NAMALWA (cell line): ENCODE data around the gene HNRNPR.
"Not testable (repeated sequence)": the region's sequence is repeated elsewhere in the genome, so short reads cannot be mapped to it uniquely, and the experiment has no call there.

ENCODE experiments used
- DNase-seq: peaks from one replicate; pipeline ENCODE4 v3.0.0-alpha.2; 2015; ENCODE audit warnings: low spot score

Gene HNRNPR

DNA sequence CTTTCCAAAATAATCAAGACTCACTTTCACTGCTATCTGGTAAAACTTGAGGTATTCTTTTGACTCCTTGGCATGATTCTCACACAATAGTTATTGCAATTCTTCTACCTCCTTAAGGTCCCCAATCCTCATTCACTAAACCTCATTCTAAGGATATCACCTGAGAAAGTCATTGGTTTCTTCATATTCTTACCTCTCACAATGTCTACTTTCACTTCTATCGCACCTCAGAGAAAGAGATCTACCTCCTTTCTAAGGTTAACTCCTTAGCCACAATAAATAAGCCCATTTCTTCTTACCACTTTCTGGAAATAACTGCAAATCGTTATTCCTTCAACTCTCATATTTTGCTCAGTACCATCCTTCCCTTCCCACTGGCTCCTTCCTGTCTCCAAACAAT is 18.7 kb downstream of the HNRNPR start:
- DNase-seq = no peak

DNA sequence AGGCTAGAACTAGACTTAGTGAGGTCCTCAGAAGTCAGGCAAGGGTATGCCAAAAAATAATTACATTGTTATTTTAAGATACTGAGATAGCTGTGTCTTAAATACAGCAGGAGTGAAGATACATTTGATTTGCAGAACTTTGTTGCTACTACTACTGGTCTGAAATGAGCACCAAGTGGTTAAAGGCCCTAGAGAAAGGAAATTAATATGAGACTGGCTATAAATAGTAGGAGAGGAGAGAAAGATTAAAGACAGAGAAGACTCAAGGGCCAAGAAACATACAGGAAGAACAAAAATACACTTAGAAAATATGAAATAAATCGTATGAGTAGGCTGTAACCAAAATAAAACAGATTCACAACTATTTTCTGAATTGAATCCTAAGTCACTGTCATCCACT is 21.3 kb downstream of the HNRNPR start:
- DNase-seq = no peak

DNA sequence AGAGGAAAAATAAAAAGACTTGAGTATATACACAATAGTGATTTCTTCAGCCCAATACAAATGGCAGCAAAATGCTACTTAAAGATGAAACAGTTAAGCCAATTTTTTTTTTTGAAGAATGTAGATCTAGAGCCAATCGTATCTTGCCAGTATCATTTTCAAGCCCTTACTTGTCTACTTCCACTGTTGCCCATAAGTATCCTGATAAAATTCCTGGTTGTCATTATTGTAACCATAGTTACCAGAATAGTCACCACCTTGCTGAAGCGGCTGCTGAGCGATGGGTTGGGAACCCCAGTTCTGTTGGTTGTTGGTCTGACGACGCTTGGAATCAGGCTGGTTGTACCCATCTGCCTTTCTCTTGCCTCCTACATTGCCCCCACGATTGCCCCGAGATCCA is 33.8 kb downstream of the HNRNPR start:
- DNase-seq = not testable (repeated sequence)

DNA sequence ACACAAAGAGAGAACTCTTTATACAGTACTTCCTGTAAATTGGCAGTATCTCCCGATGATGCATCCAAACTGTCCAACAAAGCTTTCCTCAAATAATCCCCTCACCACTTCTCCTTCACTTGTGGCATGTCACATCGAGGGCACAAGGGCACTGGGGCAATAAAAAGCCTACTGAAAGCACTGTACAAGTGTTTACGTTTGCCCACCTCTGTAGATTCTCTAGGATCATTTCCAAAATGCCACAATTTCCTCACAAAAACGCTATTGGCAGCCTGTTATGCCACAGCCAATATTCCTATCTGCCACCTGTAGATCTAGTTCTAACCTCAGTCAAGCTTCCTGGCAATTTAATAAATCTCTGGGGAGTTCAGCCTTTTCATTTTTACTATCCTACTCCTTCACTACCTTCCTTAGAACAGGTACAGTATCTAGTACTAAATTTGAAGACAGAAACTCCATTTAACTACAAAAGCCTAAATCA is 39.9 kb downstream of the HNRNPR start:
- DNase-seq = no peak

DNA sequence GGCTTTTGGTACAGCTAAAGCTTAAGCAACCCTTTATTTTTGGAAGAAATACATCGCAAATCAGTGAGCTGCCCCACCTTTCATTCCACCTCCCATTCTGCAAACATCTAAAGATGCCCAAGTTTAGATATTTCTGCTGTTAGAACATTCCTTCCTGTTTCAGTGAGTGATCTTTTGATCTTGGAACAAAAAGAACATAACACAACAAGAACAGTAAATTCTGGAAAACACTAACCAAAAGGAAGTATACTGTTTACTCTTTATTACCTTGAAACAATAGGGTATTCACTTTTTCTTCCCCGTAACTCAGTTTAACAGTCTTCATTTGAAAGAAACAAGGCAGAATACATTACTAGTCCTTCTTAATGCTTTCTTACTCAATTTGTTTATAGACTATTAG is 40.6 kb downstream of the HNRNPR start:
- DNase-seq = no peak

DNA sequence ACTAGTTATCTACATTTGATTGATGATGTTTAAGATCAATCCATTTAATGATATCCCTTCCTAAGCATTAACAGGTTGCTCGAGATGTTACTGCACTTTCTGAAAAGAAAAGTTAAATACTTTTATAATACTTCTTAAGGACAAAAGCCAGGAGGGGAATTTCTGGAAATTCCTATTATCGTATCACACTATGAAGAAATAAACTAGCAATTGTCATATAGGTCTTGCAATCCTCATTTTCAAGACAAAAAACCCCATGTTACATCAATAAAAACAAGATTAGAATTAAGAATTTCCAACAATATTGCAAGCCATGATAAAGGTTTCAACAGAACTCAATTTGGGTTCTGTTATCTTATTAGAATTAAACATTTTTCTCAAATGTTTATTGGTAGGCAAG is 47.2 kb downstream of the HNRNPR start:
- DNase-seq = no peak

DNA sequence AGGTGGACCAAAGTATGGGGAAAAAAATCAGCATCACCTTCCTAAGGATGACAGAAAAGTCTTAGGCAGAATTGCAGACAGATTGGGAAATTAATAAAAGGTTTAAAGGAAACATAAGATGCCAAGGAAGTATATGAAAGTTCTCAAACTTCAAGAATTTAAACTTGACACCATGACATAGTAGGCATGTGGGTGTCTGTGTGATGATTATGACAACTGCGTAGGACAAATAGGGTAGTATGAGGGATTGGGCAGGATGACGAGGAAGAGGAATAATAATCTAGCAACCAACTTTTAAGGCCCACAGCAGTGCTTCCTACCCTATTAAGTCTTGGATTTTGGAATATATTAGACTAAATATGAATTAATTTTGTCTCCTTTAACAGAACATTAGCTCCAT is 52.4 kb downstream of the HNRNPR start:
- no peak for DNase-seq

DNA sequence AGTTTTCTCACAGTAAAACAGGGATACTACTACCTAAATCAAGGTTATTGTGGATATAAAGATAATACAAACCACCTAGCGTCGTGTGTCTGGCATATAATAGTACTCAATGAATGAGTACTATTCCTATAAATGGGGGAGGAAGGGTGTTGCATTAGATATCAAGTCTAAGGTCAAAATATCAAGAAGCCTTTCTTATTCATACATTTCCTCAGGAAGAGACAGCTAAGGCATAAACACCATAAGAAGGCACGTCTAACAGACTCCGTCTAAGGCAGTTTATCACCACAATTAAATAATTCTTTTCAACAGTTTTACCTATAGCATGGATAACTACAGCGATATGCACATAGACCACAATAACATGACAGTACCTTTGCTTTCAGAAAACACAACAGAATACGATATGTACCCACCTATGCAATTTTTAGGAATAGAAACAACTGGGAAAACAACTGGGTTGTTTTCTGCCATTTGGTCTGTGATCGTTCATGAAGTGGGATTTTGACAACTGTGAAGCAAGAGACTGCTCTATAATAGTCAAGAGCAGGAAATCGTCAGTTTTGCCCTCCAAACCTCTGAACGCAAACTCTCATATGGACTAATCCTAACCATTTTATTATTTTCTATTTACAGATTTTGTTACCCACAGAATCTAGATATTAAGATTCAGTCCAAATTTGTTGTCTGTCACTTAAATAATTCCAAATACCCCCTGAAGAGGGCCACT is 53.1 kb downstream of the HNRNPR start:
- DNase-seq = no peak

DNA sequence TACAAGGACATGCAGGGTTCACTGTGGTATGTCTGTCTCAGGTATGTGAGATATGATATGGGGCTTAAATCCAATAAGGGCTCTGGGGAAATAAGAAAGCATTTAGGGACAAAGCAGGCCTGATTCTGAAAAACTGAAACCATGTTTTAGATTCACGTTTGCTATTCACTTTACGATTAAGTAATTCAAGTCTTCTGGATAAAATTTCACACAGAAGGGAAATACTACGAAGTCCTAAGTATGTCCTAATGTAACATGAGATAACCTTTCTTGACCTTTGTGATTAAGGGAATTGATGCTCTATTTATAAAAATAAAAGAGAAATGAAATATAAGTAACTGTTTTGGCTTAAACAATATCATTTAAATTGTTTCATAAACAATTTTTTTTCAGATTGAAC is 55.4 kb downstream of the HNRNPR start:
- DNase-seq = no peak

DNA sequence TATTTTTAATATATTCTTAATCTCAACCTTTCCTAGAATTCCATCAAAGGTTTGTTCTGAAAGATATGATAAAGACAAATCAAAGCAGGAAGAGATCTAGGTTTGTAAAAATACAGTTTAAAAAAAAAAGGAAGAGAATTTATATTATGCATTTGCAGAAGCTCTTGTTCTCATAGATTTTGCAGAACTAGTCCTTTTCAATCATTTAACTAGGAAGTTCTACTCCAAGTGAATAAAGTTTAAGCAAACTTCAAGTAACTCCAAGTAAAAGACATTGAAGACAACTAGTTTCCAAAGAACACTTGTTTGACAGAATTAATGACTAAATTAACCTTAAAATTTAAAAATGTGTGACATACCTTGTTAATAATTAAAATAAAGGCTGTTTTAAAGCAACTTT is 55.9 kb downstream of the HNRNPR start:
- DNase-seq = no peak

DNA sequence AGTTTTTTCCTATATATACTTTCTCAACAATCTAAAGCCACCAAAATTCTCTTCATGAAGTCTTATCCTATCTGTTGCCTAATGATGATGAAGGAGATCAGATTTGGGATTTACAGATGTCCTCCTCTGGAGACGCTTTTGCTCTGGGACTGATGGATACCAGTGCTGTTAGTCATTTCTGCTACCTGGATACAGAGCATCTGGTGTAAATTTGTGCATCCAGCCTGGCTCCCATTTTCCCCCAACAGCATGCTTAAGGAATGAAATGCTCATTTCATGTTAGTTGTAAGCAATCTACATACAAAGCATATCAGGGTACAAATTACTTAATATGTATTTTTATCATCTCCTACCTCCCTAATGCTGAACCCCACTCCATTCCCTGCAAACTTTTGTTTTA is 57.7 kb downstream of the HNRNPR start:
- DNase-seq = no peak

DNA sequence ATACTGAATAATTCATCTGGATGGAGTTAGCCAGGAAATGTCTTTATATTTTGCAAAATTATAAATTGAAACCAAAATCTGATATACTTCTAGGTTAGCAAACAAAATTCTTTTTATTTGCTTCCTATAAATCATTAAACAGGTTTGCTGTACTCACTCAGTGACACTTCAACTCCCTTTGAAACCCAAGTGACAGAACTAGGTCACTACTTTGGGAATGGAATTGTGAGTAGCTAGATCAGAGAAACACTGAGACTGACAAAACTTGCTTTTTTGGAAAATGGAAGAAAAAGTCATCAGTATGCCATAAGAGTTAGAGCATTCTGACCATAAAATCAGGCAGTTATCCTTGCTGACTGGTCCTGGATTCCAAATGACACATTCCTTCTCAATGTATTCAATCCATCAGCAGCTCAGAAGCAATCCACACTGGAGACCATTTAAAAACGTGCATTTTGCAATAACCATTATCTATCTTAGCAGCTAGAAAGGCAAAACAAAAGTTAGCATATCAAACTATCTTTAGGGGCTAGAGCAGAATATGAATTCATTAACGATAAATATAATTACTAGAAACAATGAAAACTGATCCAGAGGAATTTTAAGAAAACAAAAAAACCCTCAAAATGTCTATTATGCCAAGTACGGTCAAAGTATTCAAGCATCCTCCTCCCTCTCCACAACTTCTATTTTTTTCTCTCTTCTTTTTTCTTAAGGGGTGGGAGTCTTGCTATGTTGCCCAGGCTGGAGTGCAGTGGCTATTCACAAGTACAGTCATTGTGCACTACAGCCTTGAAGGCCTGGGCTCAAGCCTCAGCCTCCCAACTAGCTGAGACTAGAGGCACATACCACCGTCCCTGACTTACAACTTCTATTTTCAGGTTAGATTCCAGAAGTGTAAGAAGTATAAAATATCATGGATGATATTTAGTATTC is 60.1 kb downstream of the HNRNPR start:
- no peak for DNase-seq

DNA sequence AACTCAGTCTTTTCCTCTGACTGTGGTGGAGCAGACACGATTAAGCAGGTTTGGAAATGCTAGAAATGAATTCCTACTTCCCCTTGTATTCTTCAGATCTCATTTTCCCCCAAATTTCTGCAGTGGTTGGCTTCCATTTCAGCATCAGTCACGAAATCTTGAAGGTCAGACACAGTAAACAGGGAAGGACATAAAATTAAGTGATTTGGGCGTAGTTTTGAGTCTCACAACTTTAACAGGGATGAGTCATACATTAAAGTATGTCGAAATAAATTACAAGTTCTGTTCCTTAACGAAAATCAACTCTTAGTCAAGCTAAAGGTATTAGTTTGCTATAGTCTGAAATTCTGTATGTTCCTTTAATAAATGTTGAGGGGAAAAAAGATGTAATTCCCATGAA is 61.1 kb downstream of the HNRNPR start:
- DNase-seq = no peak

DNA sequence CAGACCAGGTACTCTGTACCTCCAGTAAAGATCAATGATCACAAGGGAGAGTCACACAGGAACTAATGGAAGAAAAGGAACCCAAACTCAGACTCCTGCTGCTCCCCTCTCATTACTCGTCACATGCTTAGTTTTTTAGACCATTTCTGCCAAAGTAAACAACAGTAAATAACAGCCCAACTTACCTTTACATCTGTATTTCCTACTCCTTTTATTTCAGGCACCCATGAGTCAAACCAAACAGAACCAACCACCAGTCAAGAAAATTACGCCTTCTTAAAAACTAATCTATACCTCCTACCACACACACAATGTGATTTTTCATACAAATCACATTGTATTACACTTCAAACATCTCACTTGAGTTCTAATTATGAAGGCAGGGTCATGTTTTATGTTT is 65.4 kb downstream of the HNRNPR start:
- DNase-seq = no peak

DNA sequence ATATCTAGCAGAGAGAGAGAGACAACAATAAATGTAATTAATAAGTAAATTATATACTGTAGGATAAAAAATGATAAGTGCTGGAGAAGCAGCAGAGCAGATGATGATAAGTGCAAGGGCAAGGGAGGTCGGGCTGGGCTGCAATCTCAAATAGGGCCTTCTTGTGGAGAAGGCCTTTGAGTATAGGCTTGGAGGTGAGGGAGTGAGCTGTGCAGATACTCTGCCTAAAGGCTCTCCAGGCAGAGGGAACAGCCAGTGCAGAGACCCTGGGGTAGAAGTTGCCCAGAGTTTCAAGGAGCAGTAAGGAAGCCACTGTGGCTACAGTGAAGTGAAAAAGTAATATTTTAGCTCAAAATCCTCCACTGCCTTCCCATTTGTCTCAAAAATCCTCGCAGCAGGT is 67.6 kb downstream of the HNRNPR start:
- no peak for DNase-seq

DNA sequence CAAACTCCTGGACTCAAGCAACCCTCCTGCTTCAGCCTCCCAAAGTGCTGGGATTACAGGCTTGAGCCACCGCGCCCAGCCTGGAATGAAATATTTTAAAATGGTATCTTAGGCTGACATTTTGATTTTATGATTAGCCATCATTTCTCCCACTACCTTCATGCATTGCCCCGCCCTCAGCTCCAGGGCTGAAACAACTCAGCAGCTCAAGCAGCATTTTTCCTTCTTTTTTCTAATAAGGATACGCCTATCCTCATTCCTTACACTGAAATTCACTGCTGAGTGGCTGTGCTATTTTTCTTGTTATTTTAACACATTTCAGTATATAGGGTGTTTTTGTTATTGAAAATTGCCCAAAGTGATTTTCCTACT is 70.0 kb downstream of the HNRNPR start:
- DNase-seq = no peak

DNA sequence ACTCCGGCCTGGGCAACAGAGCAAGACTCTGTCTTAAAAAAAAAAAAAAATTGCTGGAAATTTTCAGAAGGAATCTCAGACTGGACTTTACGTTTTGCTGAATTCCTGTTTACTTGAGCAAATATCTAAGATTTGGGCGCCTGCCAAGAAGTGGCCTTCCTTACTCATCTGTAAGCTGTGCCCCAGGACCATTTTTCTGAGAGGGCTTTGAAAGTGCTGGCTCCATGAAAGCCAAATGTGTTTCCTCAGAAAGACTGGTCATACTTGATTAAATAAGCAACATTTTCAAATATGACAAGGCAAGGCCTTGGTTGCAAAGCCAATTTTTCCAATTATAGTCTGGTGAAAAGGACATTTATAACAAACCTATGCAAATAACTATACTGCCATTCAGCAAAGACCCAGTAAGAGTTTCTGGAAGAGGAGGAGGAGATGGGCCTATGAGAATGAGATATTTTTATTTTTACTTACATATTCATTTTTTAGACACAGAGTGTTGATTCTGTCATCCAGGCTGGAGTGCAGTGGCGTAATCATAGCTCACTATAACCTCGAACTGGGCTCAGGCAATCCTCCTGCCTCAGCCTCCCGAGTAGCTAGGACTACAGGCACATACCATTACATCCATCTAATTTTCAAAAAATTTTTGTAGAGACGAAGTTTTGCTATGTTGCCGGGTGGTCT is 70.5 kb downstream of the HNRNPR start:
- DNase-seq = no peak

DNA sequence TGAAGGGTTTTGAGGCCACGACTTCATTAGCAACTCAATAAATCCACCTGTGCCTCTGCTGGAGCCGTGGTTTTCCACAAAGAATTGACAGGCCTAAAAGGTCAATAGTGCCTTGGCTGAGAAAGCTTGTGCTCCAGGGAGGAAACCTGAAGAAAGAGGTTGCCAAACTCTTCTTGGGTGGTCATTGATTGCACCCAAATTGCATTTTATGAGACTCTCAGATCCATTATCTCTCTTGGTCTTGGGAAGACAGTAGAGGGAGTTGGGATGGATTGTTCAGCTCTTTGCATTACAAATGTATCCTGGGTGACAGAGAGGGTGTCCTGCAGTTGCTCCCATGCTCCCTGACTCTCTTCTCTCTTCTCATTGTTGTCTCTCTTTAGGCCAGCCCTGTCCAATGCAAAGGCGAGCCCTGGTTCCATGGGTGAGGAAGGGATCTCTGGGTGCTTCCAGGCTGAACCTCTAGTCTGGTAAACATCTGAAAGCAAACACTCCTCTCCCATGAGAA is 80.7 kb downstream of the HNRNPR start:
- DNase-seq = no peak

DNA sequence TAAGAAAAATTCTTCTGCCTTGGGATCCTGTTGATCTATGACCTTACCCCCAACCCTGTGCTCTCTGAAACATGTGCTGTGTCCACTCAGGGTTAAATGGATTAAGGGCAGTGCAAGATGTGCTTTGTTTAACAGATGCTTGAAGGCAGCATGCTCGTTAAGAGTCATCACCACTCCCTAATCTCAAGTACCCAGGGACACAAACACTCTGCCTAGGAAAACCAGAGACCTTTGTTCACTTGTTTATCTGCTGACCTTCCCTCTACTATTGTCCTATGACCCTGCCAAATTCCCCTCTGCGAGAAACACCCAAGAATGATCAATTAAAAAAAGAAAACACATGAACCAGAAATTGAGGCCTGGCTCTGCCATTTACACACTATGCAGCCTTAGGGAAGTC is 86.0 kb downstream of the HNRNPR start:
- DNase-seq = not testable (repeated sequence)

DNA sequence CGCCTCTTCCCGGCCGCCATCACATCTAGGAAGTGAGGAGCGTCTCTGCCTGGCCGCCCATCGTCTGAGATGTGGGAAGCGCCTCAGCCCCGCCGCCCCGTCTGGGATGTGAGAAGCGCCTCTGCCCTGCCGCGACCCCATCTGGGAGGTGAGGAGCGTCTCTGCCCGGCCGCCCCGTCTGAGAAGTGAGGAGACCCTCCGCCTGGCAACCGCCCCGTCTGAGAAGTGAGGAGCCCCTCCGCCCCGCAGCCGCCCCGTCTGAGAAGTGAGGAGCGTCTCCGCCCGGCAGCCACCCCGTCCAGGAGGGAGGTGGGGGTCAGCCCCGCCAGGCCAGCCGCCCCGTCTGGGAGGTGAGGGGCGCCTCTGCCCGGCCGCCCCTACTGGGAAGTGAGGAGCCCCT is 86.7 kb downstream of the HNRNPR start:
- DNase-seq = not testable (repeated sequence)
